Measurements from ENCODE around the gene ALMS1. TPM values are rescaled to one million over a fixed set of nuclear protein-coding genes. Genes with fewer than 3 reads are reported as not detected.
"Not testable (repeated sequence)": the region's sequence is repeated elsewhere in the genome, so short reads cannot be mapped to it uniquely, and the experiment has no call there.

The ALMS1 gene
- total RNA-seq, 1 experiment from 2014 or later, result 19.3 TPM

DNA sequence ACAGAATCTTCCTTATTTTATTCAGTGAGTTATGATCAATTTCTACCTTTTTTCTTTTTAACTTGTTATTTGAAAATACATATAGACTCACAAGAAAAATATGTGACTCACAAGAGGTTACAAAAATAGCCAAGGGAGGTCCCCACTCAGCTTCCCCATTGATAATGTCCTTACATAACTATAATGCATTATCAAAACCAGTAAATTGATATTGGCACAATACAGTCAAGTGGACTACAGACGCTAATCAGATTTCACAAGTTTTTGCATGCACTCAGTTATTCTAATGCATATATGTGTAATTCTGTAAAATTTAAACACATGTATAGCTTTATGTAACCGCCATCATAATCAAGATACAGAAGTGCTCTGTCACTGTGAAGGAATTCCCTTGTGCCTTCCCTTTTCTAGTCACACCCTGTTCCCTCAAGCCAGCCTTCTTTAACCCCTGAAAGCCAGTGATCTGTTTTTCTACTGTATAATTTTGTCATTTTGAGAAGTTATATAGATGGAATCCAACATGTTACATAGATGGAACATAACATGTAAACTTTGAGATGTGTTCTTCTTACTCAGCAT is 118.4 kb downstream of the ALMS1 start:
- DNase-seq (ENCODE audit: low spot score), result peak; percentile 42

DNA sequence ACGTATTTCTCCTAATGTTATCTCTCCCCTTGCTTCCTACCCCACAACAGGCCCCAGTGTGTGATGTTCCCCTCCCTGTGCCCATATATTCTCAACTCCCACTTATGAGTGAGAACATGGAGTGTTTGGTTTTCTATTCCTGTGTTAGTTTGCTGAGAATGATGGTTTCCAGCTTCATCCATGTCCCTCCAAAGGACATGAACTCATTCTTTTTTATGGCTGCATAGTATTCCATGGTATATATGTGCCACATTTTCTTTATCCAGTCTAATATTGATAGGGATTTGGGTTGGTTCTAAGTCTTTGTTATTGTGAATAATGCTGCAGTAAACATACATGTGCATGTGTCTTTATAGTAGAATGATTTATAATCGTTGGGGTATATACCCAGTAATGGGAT is 119.2 kb downstream of the ALMS1 start:
- not testable (repeated sequence) for DNase-seq (ENCODE audit: low spot score)

DNA sequence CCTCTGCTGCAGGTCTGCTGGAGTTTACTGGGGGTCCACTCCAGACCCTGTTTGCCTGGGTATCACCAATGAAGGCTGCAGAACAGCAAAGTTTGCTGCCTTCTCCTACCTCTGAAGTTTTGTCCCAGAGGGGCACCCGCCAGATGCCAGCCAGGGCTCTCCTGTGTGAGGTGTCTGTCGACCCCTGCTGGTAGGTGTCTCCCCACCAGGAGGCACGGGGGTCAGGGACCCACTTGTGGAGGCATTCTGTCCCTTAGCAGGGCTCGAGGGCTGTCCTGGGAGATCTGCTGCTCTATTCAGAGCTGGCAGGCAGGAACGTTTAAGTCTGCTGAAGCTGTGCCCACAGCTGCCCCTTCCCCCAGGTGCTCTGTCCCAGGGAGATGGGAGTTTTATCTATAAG is 124.8 kb downstream of the ALMS1 start:
- DNase-seq (ENCODE audit: low spot score), result not testable (repeated sequence)

DNA sequence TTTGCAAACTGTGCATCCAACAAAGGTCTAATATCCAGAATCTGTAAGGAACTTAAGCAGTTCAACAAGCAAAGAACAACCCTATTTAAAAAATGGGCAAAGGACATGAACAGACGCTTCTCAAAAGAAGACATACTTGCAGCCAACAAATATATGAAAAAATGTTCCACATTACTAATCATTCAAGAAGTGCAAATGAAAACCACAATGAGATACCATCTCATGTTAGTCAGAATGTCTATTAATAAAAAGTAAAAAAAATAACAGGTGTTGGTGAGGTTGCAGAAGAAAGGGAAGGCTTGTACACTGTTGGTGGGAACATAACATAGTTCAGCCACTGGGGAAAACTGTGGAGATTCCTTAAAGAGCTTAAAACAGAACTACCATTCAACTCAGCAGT is 130.4 kb downstream of the ALMS1 start:
- peak; percentile 11 for DNase-seq (ENCODE audit: low spot score)

DNA sequence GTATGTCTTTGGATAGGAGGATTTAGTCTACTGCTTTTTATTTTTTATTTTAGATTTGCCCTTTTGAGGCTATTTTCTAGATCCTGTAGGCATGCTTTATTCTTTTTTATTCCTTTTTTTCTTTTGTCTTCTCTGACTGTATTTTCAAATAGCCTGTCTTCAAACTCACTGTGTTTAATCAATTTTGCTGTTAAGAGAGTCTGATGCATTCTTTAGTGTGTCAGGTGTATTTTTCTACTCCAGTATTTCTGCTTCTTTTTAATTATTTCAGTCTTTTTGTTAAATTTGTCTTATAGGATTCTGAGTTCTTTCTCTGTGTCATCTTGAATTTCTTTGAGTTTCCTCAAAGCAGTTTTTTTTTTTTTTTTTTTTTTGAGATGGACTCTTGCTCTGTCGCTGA is 143.1 kb downstream of the ALMS1 start:
- DNase-seq (ENCODE audit: low spot score), result no peak

DNA sequence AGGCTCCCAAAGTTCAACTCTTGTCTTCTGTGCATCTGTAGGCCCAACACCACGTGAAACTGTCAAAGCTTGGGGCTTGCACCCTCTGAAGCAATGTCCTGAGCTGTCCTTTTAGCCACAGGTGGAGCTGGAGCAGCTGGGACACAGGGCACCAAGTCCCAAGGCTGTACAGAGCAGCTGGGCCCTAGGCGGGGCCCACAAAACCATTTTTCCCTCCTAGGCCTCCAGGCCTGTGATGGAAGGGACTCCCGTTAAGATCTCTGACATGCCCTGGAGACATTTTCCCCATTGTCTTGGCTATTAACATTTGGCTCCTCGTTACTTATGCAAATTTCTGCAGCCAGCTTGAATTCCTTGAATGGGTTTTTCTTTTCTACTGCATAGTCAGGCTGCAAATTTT is 145.1 kb downstream of the ALMS1 start:
- not testable (repeated sequence) for DNase-seq (ENCODE audit: low spot score)

DNA sequence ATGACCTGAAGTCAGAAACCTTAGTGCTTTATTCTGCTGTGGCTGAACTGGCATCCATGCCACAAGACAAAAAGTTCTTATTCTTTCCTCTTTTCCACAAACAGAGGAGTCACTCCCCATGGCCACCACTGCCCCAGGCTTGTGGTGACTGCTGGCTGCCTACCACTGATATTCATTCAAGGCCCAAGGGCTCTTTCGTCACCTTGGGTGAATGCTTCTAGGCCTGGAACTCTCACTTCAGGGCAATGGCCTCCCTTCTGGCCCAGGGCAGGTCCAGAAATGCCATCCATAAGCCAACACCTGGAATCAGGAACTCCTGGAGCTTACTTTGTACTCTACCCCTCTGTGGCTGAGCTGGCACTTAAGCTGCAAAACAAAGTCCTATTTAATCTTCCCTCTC is 146.7 kb downstream of the ALMS1 start:
- DNase-seq (ENCODE audit: low spot score), result no peak

DNA sequence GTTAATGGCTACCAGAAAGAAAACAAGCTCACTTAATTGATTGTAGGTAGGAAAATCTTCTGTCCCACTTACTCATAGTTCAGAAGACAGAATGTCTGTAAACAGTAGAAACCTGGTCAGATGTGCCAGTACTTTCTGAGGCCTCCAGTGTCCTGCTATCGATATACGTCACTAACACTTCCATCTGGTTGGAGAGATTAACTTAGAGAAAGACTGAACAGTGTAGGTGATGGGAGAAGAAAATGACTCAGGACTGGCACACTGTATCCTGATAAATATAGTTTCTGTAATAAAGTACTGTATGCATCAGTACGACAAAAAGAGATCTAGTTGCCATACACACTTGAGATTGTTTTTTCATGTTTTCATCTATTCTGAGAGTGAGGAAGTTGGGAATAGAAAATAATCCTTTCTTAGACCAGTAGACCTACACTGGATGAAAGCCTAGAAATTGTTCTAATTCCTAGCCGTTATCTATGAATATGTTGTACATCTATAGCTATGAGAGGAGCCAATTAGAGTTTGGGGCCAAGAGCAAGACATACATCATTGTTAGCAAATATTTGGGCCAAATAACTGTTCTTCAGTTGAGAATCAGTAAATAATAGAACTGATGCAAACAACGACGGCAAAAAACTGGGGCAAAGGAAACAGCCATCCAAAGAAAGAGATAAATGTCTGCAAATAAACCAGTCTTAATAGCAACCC is 150.7 kb downstream of the ALMS1 start:
- no peak for DNase-seq (ENCODE audit: low spot score)

DNA sequence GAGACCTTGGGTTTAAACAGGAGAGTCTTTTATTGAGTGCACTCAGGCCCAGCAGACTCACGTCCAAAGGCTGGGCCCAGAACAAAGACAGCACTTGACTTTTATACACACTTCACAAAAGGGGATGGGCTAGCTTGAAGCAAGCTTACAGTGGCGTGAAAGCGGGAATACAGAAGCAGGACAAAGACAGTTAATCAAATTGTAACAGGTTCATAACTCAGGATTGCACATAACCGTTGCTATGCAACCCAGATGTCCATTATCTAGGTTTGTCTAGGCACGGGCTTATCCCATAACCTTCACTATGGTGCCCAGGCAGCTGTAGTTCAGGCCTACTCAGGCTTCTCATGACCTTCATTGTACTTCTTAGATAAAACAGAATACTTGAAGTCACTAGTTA is 175.2 kb downstream of the ALMS1 start:
- DNase-seq (ENCODE audit: low spot score), result not testable (repeated sequence)

DNA sequence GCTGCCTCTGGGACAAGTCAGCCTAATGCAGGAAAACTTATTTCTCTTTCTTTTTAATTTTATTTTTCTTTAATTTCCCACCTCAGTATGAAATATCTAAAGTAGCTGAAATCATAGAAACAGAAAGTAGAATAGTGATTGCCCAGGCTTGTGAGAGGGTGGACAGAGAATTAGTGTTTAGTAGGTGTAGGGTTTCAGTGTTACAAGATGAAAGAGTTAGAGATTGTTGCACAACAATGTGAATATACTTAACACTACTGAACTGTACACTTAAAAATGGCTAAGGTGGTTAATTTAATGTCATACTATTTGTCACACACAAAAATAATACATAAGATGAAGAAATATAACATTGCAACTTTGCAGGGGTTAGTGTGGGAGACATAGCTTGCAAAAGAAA is 175.8 kb downstream of the ALMS1 start:
- no peak for DNase-seq (ENCODE audit: low spot score)

DNA sequence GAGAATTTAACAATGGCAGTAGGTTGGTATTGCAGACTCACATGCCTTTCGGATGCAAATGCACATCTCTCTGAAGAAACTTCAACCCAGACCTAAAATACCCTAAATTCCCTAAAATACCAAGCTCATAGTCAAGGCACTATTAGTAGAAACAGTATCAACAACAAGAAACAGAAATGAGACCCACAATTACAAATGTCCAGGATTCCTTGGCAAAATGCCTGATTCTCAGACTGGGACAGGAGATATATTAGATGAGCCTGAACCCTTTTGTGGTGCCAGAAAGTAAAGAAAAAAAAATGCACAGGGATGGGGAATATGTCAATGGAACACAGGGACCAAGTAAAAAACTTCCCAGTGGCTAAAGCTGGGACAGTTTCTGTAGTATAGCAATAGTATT is 179.3 kb downstream of the ALMS1 start:
- no peak for DNase-seq (ENCODE audit: low spot score)

DNA sequence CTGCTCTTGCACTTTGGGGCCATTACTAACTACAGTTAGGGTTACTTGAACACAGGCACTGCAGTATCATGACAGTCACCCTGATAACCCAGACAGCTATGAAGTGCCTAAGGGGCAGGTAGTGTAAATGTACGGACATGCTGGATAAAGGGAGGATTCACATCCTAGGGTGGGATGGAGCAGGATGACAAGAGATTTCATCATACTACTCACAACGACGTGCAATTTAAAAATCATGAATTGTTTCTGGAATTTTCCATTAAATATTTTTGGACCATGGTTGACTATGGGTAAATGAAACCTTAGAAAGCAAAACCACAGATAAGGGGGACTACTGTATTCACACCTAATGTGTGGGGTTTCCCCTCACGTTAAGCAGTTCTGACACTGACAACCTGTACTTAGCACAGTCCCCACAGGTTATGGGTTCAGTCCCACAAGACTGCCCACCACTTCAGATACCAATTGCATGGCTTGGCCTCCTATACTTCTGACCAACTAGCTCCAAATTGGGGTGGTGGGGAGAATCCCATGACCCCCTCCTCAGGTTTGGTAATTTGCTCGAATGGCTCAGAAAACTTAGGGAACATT is 180.7 kb downstream of the ALMS1 start:
- DNase-seq (ENCODE audit: low spot score), result no peak

DNA sequence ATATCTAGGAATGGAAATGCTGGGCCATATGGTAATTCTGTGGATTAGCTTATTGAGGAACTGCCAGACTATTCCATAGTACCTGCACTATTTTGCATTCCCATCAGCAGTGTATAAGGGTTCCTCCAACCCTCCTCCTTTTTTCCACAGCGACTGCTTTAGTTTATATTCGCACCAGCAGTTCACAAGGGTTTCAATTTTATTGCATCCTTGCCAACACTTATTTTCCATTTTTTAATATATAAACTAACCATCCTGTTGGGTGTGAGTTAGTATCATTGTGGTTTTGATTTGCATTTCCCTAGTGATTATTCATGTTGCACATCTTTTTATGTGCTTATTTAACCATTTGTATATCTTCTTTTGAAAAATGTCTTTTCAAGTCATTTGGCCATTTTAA is 189.6 kb downstream of the ALMS1 start:
- no peak for DNase-seq (ENCODE audit: low spot score)

DNA sequence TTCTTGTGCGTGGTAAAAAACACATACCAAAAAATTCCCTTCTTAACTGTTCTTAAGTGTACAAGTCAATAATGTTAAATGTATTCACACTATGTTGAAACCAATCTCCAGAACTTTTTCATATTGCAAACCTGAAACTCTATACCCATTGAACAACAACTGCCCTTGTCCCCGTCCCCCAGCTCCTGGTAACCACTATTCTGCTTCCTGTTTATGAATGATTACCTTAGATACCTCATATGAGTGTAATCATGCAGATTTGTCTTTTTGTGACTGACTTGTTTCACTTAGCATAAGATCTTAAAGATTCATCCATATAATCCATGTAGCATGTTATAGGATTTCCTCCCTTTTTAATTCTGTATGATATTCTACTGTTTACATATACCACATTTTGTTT is 196.7 kb downstream of the ALMS1 start:
- DNase-seq (ENCODE audit: low spot score), result no peak

DNA sequence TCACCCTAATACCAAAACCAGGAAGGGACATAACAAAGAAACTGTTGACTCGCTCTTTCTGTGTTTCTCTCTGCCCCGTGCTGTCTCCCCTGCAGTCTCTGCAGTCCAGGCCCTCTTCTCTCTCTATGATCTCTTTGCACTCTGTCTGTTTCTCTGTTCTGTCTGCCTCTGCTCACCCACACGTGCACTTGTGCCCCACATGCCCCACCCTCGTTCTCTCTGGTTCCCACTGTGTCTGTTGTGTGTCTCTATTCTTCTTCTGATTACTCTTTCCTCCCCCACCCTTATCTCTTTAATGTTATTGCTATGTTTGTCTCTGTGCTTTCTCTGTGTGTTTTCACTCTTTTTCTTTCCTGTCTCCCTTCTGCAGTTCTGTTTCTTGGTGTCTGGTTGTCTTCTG is 202.5 kb downstream of the ALMS1 start:
- DNase-seq (ENCODE audit: low spot score), result no peak

DNA sequence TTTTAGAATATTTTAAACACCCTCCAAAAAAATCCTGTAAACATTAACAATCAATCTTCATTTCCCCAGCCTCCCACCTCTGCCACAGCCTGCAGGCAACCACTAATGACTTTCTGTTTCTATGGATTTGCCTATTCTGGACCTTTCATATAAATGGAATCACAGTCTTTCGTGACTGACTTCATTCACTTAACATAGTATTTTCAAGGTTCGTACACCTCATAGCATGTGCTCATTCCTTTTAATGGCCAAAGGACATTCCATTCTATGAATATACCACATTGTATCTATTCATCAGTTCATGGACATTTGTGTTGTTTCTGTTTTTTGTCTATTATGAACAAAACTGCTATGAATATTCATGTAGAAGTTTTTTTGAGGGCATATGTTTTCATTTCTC is 208.0 kb downstream of the ALMS1 start:
- DNase-seq (ENCODE audit: low spot score), result no peak

DNA sequence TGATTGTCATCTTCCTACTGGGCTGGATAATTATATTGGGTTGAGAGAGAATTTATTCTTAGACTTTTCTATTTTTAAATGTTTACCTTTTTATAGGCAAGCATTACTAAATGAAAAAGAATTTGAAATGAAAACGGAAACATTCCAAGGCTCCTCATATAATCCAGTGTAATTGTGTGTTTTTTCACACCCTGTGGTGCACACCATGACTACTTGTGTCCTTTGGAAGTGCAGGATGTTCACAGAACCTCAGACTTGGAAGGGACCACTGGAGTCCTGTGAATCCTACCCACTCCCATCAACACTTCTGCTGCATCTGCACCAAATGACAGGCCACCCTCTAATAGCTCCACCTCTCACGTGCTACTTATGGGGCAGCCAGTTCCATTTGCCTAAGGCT is 208.6 kb downstream of the ALMS1 start:
- DNase-seq (ENCODE audit: low spot score), result peak; percentile 6

DNA sequence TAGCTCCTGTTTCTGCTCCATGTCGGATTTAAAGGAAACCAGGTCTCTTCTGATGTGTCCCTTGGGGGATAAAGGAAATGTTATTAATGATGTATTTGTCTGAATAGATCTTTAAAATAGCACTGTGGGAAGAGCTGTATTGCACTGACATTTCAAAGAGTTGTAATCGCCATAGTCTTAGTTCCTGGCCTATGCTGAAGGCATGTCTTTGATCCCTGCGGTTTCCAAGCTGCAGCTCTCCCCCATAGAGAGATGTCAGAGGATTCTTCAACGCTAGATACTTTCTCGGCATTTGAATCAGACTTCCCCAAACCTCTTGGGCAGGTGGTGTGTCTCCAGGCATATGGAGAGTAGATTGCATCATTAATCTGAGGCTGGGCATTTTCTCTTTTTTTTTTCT is 216.1 kb downstream of the ALMS1 start:
- no peak for DNase-seq (ENCODE audit: low spot score)

DNA sequence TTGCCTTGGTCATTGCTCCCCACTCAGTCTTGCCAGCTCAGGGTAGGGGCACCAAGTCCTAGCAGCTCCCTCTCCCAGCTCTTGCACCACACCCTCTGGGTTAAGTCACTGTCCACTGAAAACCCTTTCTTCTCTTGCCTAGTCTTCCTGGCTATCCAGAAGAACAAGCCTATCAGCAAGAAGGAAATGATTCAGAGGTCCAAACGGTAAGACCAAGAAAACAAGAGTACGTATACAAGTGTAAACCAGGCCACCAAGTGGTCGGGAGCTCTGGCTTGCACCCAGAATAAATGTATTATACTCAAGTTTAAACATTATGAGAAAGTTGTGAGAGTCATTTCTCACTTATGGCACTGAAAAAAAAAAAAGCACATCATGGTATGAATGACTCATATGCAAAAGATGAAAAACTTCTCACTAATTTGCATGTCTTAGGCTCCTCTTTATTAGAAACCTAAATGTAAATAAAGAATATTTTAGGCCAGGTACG is 217.5 kb downstream of the ALMS1 start:
- DNase-seq (ENCODE audit: low spot score), result peak; percentile 21

DNA sequence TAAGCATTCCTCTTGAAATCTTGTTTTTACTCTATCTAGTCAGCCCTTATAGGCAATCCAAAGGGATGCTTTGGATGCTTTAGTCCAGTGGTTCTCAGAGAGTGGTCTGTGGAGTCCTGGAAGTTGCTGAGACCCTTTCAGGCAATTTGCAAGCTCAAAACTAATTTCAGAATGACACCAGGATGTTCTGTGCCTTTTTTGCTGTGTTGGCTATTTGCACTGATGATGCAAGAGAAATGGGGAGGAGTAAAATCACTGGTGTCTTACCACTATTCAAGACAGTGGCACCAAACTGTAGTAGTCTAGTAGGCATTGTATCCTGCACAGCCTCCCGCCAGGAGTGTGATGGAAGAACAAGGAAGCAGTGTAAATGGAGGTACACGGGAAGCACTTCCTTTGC is 219.0 kb downstream of the ALMS1 start:
- DNase-seq (ENCODE audit: low spot score), result not testable (repeated sequence)

DNA sequence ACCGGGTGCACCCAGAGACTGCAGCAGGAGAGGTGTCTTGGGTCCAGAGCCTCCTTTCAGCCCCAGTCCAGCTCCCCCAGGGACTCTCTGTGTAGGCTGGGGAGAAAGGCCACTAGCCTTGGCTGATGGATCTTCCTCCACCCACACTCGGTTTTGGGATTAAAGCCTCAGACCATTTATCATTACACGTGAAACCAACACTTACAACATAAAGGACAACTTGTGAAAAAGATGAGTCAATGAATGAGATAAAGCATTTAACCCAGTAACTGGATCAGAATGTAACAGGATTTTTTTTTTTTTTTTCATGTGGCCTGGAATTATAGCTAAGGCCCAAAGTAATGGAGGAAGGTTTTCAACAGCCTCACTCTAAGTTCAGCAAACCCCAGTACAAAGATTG is 224.5 kb downstream of the ALMS1 start:
- DNase-seq (ENCODE audit: low spot score), result no peak

DNA sequence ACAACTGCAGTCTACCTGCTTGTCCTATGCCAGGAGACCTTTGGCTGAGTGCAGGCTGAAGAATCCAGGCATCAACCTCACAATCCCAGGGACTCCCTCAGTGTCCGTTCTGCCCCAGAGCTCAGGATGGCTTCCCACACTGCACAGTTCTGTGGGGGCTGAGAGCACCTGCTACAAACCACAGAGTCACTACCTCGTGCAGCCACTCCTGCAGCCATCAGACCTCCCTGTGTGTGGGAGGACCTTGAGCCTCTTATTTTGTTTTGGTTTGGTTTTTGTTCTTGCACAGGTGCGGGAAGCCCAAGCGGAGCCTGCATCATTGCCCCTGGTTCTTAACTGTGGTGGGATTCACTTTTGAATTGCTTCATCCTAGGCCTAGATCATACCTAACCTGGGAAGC is 225.6 kb downstream of the ALMS1 start:
- DNase-seq (ENCODE audit: low spot score), result no peak

DNA sequence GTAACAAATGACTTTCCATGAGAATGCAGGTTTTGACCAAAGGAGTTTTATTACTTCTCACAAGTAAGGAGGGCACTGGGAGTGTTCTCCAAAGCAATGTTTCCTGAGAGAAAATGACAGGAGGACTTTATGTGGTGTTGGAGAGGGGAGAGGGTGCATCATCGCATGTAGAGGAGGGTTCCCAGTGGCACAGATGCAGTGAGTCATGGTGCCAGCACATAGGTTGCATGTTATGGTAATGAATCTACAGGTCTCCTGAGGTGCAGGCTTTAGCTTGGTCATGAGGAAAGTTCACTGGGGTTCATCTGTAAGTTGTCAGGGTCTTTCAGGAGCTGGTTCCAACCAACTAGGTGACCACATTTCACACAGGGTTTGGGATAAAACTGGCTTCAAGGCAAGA is 226.2 kb downstream of the ALMS1 start:
- no peak for DNase-seq (ENCODE audit: low spot score)
